HEK293T (cell line): ENCODE results near the gene SLITRK5.

Source experiments
- CTCF ChIA-PET: fragments of 350-600 bp; formaldehyde crosslinking; extraction: SDS; loops from one replicate; lab custom pipeline; 2021; ENCODE audit warnings: antibody characterized with exemption, inconsistent platforms; lab: Yijun Ruan, JAX
- POLR2A ChIA-PET: fragments of 350-600 bp; formaldehyde crosslinking; extraction: SDS; loops from one replicate; lab custom pipeline; 2020; ENCODE audit warnings: antibody characterized with exemption, inconsistent platforms; lab: Yijun Ruan, JAX
- DNase-seq: peaks from one replicate; pipeline ENCODE4 v3.0.0; 2012; ENCODE audit warnings: mixed read lengths; ENCODE audit errors: extremely low spot score
- ARNT ChIP-seq: fragments of 450-650 bp; IDR thresholded peaks from 2 replicates; pipeline ENCODE4 v1.6.1; 2017; ENCODE audit warnings: mild to moderate bottlenecking
- BHLHE40 ChIP-seq: fragments of 450-650 bp; IDR thresholded peaks from 2 replicates; pipeline ENCODE4 v1.6.1; 2016; ENCODE audit warnings: mild to moderate bottlenecking, moderate library complexity, borderline replicate concordance
- CTBP1 ChIP-seq: fragments of 450-650 bp; IDR thresholded peaks from 2 replicates; pipeline ENCODE4 v1.6.1; 2016; ENCODE audit warnings: borderline replicate concordance
- ELF4 ChIP-seq: fragments of 450-650 bp; IDR thresholded peaks from 2 replicates; pipeline ENCODE4 v1.6.1; 2017; ENCODE audit warnings: antibody characterized with exemption
- FOXA1 ChIP-seq: fragments of 450-650 bp; IDR thresholded peaks from 2 replicates; pipeline ENCODE4 v1.6.1; 2016; ENCODE audit warnings: mild to moderate bottlenecking
- FOXK2 ChIP-seq: fragments of 450-650 bp; IDR thresholded peaks from 2 replicates; pipeline ENCODE4 v1.6.1; 2016; ENCODE audit warnings: mild to moderate bottlenecking
- FOXM1 ChIP-seq: fragments of 450-650 bp; IDR thresholded peaks from 2 replicates; pipeline ENCODE4 v1.6.1; 2017; ENCODE audit warnings: mild to moderate bottlenecking, borderline replicate concordance
- HDGF ChIP-seq: fragments of 450-650 bp; IDR thresholded peaks from 2 replicates; pipeline ENCODE4 v1.6.1; 2017; ENCODE audit warnings: antibody characterized with exemption, borderline replicate concordance
- L3MBTL2 ChIP-seq: fragments of 450-650 bp; conservative IDR thresholded peaks from 2 replicates; pipeline ENCODE4 v1.6.1; 2016; ENCODE audit warnings: mild to moderate bottlenecking
- LEF1 ChIP-seq: fragments of 450-650 bp; IDR thresholded peaks from 2 replicates; pipeline ENCODE4 v1.6.1; 2017; ENCODE audit warnings: mild to moderate bottlenecking, borderline replicate concordance
- NFRKB ChIP-seq: fragments of 450-650 bp; IDR thresholded peaks from 2 replicates; pipeline ENCODE4 v1.6.1; 2016; ENCODE audit warnings: mild to moderate bottlenecking, moderate library complexity
- SP1 ChIP-seq: fragments of 450-650 bp; IDR thresholded peaks from 2 replicates; pipeline ENCODE4 v1.6.1; 2017
- SUZ12 ChIP-seq: fragments of 450-650 bp; IDR thresholded peaks from 2 replicates; pipeline ENCODE4 v1.6.1; 2016; ENCODE audit warnings: mild to moderate bottlenecking
- TARDBP ChIP-seq: fragments of 450-650 bp; IDR thresholded peaks from 2 replicates; pipeline ENCODE4 v1.6.1; 2016
- ZNF384 ChIP-seq: fragments of 450-650 bp; IDR thresholded peaks from 2 replicates; pipeline ENCODE4 v1.6.1; 2016
- TF ChIP-seq, protein P1 (sequence below): fragments of 450-650 bp; IDR thresholded peaks from 2 replicates; pipeline ENCODE4 v1.6.1; 2016

SLITRK5 gene, protein sequence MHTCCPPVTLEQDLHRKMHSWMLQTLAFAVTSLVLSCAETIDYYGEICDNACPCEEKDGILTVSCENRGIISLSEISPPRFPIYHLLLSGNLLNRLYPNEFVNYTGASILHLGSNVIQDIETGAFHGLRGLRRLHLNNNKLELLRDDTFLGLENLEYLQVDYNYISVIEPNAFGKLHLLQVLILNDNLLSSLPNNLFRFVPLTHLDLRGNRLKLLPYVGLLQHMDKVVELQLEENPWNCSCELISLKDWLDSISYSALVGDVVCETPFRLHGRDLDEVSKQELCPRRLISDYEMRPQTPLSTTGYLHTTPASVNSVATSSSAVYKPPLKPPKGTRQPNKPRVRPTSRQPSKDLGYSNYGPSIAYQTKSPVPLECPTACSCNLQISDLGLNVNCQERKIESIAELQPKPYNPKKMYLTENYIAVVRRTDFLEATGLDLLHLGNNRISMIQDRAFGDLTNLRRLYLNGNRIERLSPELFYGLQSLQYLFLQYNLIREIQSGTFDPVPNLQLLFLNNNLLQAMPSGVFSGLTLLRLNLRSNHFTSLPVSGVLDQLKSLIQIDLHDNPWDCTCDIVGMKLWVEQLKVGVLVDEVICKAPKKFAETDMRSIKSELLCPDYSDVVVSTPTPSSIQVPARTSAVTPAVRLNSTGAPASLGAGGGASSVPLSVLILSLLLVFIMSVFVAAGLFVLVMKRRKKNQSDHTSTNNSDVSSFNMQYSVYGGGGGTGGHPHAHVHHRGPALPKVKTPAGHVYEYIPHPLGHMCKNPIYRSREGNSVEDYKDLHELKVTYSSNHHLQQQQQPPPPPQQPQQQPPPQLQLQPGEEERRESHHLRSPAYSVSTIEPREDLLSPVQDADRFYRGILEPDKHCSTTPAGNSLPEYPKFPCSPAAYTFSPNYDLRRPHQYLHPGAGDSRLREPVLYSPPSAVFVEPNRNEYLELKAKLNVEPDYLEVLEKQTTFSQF

DNA sequence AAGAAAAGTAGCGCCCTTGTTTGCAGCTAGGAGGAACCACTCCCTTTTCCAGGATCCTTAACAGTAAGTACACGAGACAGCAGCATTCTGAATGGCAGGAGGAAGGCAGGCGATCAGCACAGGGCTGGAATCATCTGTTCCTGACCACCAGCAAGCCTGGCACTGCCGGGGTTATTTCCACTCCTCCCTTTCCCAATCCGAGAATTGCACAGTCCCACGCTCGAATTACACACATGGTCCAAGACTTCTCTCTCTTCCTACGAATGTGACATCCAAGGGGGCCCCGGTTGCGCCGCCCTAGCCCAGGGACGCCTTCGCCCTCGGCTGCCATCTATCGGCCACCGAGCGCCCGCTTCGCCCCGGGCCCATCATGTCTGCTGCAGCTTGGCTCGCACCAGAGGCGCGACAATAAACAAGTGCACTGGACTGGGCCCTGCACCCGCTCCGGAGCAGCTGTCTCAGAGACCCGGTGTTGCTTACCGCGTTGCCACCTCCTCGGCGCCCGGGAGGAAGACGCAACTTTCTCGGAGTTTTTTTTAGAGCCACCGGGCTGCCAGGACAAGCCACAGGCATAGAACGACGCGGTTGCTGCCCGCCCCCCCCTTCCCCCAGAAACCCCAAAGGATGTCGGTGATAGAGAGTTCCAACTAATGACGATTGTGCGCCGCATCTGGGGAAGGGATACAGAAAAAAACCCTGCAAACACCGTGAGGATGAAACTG is at the start of gene SLITRK5:
Gene SLITRK5 (plus strand): TSS at position 341 of the 722 bp plus-strand sequence. CDS start 4,018 bp downstream, outside the sequence.
- CTCF ChIA-PET: interaction anchor here (0.7 to 1.5 kb wide), 5 partner anchors 9 to 801 kb away, joined by 3 to 6 read pairs (median 3); no protein-coding TSS in a partner anchor

DNA sequence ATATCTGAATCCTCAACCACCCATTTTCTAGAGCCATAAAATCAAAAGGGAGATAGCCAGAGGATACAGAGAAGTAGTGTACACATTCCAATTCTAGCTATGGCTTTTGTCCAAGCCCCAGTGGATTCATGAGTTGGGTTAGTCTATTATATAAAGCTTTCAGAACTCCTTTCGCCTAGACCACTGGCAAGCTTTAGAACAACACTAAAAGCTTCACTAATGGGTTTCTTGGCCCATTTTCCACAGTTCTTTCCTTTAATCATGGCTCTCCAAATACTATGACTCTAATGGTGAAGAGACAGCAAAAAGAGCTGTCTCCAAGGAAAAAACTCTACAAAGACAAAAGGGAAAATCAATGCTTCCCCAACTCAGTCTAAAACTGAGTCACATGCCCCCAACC is 48.2 kb upstream of the SLITRK5 start:
- CTCF ChIA-PET: no interaction called here
- TF ChIP-seq ELF4 (no peak), ZNF384 (no peak), HDGF (no peak), ARNT (no peak), NFRKB (no peak), LEF1 (no peak), SP1 (no peak), FOXA1 (no peak), TARDBP (no peak), BHLHE40 (no peak), FOXK2 (no peak), SUZ12 (no peak), L3MBTL2 (no peak), CTBP1 (no peak), FOXM1 (no peak)
- TF ChIP-seq, protein P1, sequence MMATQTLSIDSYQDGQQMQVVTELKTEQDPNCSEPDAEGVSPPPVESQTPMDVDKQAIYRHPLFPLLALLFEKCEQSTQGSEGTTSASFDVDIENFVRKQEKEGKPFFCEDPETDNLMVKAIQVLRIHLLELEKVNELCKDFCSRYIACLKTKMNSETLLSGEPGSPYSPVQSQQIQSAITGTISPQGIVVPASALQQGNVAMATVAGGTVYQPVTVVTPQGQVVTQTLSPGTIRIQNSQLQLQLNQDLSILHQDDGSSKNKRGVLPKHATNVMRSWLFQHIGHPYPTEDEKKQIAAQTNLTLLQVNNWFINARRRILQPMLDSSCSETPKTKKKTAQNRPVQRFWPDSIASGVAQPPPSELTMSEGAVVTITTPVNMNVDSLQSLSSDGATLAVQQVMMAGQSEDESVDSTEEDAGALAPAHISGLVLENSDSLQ: no peak
- POLR2A ChIA-PET: no interaction called here
- no peak for DNase-seq

More for the DNA sequence above, at the start of gene SLITRK5:
- TF ChIP-seq L3MBTL2: peak; percentile 78
- TF ChIP-seq, protein P1: peak; percentile 85
- TF ChIP-seq ZNF384: no peak
- TF ChIP-seq CTBP1: peak; percentile 84
- TF ChIP-seq ELF4: peak; percentile 8; the same call in 1 of the 2 replicates
- TF ChIP-seq TARDBP: no peak
- peak; percentile 91 for DNase-seq
- POLR2A ChIA-PET: interaction anchor here (1.0 to 1.6 kb wide), 5 partner anchors 10 to 227 kb away, joined by 3 to 5 read pairs (median 3); no protein-coding TSS in a partner anchor

DNA sequence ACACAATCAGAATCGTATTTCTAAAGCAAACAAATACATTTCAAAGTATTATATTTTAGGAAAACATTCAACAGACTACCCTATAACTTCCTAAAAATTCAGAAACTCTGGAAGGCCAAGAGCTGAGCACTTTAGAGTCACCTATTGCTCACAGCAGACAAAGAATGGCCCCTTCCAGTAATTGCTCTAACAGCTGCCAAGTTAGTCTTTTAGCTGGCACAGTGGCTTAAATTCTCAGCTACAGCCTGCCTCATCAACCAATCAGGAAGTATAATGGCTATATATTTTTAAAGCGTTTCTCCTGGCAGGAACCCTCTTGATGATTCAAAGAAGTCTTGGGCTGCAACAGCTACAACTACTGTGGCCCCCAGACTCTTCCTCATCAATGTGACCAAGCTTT is 14.9 kb upstream of the SLITRK5 start:
- POLR2A ChIA-PET: no interaction called here
- CTCF ChIA-PET: no interaction called here
- DNase-seq: no peak
- TF ChIP-seq, protein P1: no peak
- TF ChIP-seq FOXA1: no peak
- no peak for TF ChIP-seq NFRKB
- no peak for TF ChIP-seq ELF4
- no peak for TF ChIP-seq CTBP1
- TF ChIP-seq SUZ12: no peak
- no peak for TF ChIP-seq L3MBTL2
- TF ChIP-seq ARNT: no peak
- TF ChIP-seq FOXM1: no peak
- TF ChIP-seq ZNF384: no peak
- TF ChIP-seq HDGF: no peak
- no peak for TF ChIP-seq LEF1
- no peak for TF ChIP-seq BHLHE40
- TF ChIP-seq TARDBP: no peak

DNA sequence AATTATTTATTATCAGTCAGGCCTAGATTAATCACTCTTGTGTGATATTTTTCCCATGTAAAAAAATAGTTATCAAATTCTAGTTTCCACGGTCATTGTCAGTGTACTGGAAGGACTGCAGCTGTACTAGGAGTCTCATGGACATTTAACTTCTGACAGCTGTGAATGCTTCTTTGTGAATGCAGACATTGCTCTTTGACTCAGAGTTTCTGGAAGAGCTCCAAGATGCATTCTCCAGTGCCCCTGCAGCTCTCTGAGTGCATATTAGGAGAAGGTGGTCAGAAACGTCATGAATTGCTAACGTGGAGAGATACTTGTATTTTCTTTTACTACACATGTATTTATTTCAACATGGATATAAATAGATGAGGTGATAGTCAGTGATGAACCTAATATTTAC is 9.7 kb upstream of the SLITRK5 start:
- CTCF ChIA-PET: interaction anchor here (0.6 kb wide), 1 partner anchor 569 kb away, joined by 3 read pairs; no protein-coding TSS in a partner anchor
- DNase-seq: no peak

DNA sequence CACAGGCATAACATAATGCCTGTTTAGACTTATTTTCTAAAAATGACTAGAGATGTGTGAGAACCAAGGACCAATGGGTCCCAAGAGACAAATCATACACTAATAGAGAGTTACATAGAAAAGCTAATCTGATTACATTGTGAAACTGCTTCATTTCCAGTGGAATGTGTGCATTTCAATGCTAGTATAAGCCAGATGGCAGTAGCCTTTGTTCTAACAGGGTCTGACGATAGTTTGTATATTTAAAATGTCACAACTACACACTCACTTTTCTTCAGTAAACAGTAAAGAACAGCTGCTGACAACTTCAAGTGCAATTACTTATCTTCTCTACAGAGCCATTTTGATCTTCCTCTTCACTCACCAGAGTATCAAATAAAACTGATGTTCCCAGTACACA is 4.3 kb upstream of the SLITRK5 start:
- CTCF ChIA-PET: no interaction called here

More for the DNA sequence above, 9.7 kb upstream of the SLITRK5 start:
- TF ChIP-seq ELF4: no peak
- TF ChIP-seq NFRKB: no peak
- TF ChIP-seq ARNT: no peak
- POLR2A ChIA-PET: interaction anchor here (1.8 kb wide), 1 partner anchor 10 kb away, joined by 5 read pairs; the partner anchor contains the start of gene SLITRK5

More for the DNA sequence above, 4.3 kb upstream of the SLITRK5 start:
- POLR2A ChIA-PET: no interaction called here
- no peak for TF ChIP-seq SUZ12
- TF ChIP-seq ZNF384: no peak
- TF ChIP-seq ELF4: no peak
- TF ChIP-seq TARDBP: no peak
- TF ChIP-seq FOXM1: no peak
- no peak for TF ChIP-seq ARNT
- no peak for TF ChIP-seq BHLHE40
- no peak for TF ChIP-seq LEF1
- no peak for TF ChIP-seq FOXA1
- TF ChIP-seq SP1: no peak
- TF ChIP-seq FOXK2: no peak
- TF ChIP-seq CTBP1: no peak
- no peak for TF ChIP-seq L3MBTL2
- TF ChIP-seq, protein P1: no peak
- TF ChIP-seq NFRKB: no peak
- TF ChIP-seq HDGF: no peak
- no peak for DNase-seq
